Natural killer cell (primary cell): ENCODE results near the gene STK33. TPM values are rescaled to one million over a fixed set of nuclear protein-coding genes. Genes with fewer than 3 reads are reported as not detected.

Source experiments
- ATAC-seq, 3 donors: fragments of 150-1000 bp in 2 of 3; fragments of 200-7000 bp in 1 of 3; cut with Tn5 transposase; 1 replicate in 1 of 3; 2 replicates in 2 of 3; pipeline ENCODE4 v1.10.0; 2021; ENCODE audit warnings: mild to moderate bottlenecking in 2 of 3, moderate library complexity in 2 of 3
- DNase-seq, 2 donors: peaks; one replicate each; pipeline versions ENCODE4 v3.0.0 to v3.0.0-alpha.2; 2013 to 2021; ENCODE audit warnings: mixed read lengths in 1 of 2
- H3K27ac ChIP-seq: one replicate; pipeline ENCODE4 v1.5.1; 2013; ENCODE audit warnings: mild to moderate bottlenecking, low read length
- H3K27me3 ChIP-seq: one replicate; pipeline ENCODE4 v1.6.1; 2013; ENCODE audit warnings: low read length; ENCODE audit not compliant: control insufficient read depth, insufficient read depth
- H3K36me3 ChIP-seq: one replicate; pipeline ENCODE4 v1.6.1; 2013; ENCODE audit warnings: low read length; ENCODE audit not compliant: control insufficient read depth, insufficient read depth
- H3K4me1 ChIP-seq: one replicate; pipeline ENCODE4 v1.6.1; 2013; ENCODE audit warnings: low read length; ENCODE audit not compliant: control insufficient read depth, insufficient read depth
- H3K4me3 ChIP-seq: one replicate; pipeline ENCODE4 v1.5.1; 2013; ENCODE audit warnings: low read length
- H3K9me3 ChIP-seq: one replicate; pipeline ENCODE4 v1.6.1; 2013; ENCODE audit warnings: low read length; ENCODE audit not compliant: control insufficient read depth, insufficient read depth
- H3K27ac Mint-ChIP-seq, 2 donors: one replicate each; pipeline ENCODE4 v1.8.0; 2022; ENCODE audit warnings: mild to moderate bottlenecking in 2 of 2, mixed read lengths in 2 of 2, moderate library complexity in 1 of 2
- H3K27me3 Mint-ChIP-seq, 2 donors: one replicate each; pipeline ENCODE4 v1.8.0; 2022; ENCODE audit warnings: low read depth in 2 of 2, mixed read lengths in 2 of 2
- H3K36me3 Mint-ChIP-seq: one replicate; pipeline ENCODE4 v1.8.0; 2022; ENCODE audit warnings: mixed read lengths
- H3K4me1 Mint-ChIP-seq, 2 donors: one replicate each; pipeline ENCODE4 v1.8.0; 2022; ENCODE audit warnings: mixed read lengths in 2 of 2
- H3K4me3 Mint-ChIP-seq: one replicate; pipeline ENCODE4 v1.8.0; 2022; ENCODE audit warnings: mild to moderate bottlenecking, moderate library complexity, mixed read lengths
- H3K9me3 Mint-ChIP-seq, 2 donors: one replicate each; pipeline ENCODE4 v1.8.0; 2022; ENCODE audit warnings: mixed read lengths in 2 of 2
- WGBS: methylation state at CpG from one replicate; pipeline ENCODE4 v1.1.7; 2013; ENCODE audit warnings: missing lambda C conversion rate; ENCODE audit not compliant: insufficient coverage; 5-methylcytosine and 5-hydroxymethylcytosine counted together
- intact Hi-C: fragments of 100-400 bp; cut with micrococcal nuclease; formaldehyde crosslinking; loops from one replicate; pipeline ENCODE4 v1.14.2; 2022
- total RNA-seq, 4 donors: library from RNA; stranded (reverse); fragments of 120-200 nt in 1 of 4; gene quantifications; one replicate each; pipeline versions ENCODE4 v1.2.3 to v1.2.4, GENCODE V29; 2013 to 2022
- TF ChIP-seq, protein P1 (sequence below): fragments of 200-600 bp; IDR thresholded peaks from one replicate; pipeline ENCODE4 v1.8.0; 2022; ENCODE audit warnings: antibody characterized with exemption

STK33 gene
- total RNA-seq, 3 donors from 2014 or later (not counting 1 experiment from before 2014, with no cell fraction given), result 0.24 TPM; not detected in 2

DNA sequence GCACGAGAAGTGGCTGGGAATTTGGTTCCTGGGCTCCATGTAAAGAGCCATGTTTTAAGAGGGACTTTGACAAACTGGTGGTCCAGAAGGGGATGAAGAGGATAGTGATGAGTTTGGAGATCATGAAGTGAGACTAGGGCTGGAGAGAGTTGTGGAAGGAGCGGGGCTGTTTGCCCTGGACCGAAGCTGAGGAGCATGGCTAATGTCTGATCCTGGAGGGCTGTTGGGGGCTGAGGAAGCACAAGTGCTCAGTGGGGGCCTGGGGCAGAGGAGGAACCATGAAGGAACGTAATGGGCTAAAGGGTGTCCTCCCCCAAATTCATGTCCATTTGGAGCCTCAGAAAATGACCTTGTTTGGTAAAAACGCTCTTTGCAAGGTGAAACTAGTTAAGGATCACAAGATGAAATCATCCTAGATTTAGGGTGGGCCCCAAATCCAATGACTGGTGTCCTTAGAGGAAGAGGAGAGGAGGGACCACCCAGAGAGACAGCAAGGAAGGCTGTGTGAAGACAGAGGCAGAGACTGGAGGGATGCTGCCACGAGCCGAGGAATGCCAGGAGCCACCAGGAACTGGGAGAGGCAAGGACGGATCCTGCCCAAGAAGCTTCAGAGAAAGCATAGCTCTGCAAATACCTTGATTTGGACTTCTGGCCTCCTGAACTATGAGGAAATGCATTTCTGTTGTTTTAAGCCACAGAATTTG is 223.1 kb downstream of the STK33 start:
- H3K9me3 ChIP-seq, result no peaks in the 10 kb centered on the region
- intact Hi-C loops, result no loop called here
- H3K4me1 Mint-ChIP-seq, result no peaks in the 10 kb centered on the region
- no peak overlapping the region for H3K27ac Mint-ChIP-seq
- no peaks in the 10 kb centered on the region for H3K9me3 Mint-ChIP-seq
- H3K36me3 ChIP-seq, result no peaks in the 10 kb centered on the region
- WGBS, result 88% methylated on average over 8 of the region's 8 CpGs
- no peak overlapping the region for H3K4me3 Mint-ChIP-seq
- H3K4me3 ChIP-seq, result no peak overlapping the region
- DNase-seq (no peak), ATAC-seq (no peak)
- no peaks in the 10 kb centered on the region for H3K4me1 ChIP-seq
- no peaks in the 10 kb centered on the region for H3K27me3 Mint-ChIP-seq
- TF ChIP-seq, protein P1, sequence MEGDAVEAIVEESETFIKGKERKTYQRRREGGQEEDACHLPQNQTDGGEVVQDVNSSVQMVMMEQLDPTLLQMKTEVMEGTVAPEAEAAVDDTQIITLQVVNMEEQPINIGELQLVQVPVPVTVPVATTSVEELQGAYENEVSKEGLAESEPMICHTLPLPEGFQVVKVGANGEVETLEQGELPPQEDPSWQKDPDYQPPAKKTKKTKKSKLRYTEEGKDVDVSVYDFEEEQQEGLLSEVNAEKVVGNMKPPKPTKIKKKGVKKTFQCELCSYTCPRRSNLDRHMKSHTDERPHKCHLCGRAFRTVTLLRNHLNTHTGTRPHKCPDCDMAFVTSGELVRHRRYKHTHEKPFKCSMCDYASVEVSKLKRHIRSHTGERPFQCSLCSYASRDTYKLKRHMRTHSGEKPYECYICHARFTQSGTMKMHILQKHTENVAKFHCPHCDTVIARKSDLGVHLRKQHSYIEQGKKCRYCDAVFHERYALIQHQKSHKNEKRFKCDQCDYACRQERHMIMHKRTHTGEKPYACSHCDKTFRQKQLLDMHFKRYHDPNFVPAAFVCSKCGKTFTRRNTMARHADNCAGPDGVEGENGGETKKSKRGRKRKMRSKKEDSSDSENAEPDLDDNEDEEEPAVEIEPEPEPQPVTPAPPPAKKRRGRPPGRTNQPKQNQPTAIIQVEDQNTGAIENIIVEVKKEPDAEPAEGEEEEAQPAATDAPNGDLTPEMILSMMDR, result no peak
- H3K27me3 ChIP-seq, result no peaks in the 10 kb centered on the region
- no peaks in the 10 kb centered on the region for H3K36me3 Mint-ChIP-seq
- no peak overlapping the region for H3K27ac ChIP-seq

DNA sequence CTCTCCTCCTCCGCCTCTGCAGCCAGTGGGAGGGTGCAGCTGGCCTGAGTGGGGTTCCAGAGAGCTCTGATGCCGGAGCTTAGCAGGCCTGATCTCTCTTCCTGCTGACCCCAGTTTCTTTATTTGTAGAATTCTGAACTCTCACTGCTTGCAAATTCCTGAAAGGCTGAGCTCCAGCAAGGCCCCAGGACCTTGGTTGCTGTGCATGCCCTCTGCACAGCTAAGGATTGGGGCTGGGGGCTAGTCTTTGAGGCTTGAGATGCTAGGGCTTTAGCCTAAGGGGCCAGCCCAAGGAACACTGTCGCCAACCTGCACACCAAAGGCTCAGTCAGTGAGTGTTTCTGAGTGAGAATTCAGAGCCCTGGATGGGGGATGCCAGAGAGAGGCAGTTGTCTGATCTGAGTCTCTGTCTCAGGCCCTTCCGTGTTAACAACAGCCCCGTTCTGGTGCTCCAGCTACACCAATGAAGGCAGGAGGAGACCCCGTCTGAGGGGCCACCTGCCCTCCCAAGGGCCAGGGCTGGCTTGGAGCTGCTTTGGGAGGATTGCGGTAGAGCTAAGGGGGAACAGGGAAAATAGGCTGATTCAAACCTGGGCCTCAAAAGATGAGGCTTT is 224.3 kb downstream of the STK33 start:
- DNase-seq (no peak), ATAC-seq (no peak)
- no peaks in the 10 kb centered on the region for H3K9me3 Mint-ChIP-seq
- no peaks in the 10 kb centered on the region for H3K4me1 Mint-ChIP-seq
- H3K27ac Mint-ChIP-seq, result no peak overlapping the region
- Histone ChIP-seq H3K27ac (no peak overlapping the region), H3K4me1 (no peaks in the 10 kb centered on the region), H3K4me3 (no peak overlapping the region), H3K9me3 (no peaks in the 10 kb centered on the region), H3K36me3 (no peaks in the 10 kb centered on the region), H3K27me3 (no peaks in the 10 kb centered on the region)
- TF ChIP-seq, protein P1, result no peak
- H3K27me3 Mint-ChIP-seq, result peaks cover 0 to 5% of the 10 kb centered on the region in 2 donors
- 89% methylated on average over 7 of the region's 7 CpGs for WGBS
- H3K4me3 Mint-ChIP-seq, result no peak overlapping the region
- intact Hi-C loops, result no loop called here
- no peaks in the 10 kb centered on the region for H3K36me3 Mint-ChIP-seq

DNA sequence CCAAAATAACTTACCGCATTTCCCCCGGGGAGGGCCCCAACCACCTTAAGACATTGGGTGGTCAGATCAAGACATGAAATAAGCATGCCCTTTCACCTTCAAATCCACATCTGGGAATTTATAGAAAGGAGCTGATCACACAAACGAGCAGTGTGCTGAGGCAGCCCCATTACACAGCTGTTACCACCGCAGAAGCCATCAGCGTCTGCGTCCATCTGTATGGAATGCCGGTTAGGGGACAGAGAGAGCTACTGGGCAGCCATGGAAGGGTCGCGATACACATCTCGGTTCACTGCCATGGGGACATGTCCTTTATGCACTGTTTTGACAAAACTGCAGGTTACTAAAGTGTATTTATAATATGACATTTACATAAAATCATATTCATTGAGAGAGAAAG is 225.3 kb downstream of the STK33 start:
- Histone ChIP-seq H3K9me3 (no peaks in the 10 kb centered on the region), H3K27ac (no peak overlapping the region), H3K4me1 (no peaks in the 10 kb centered on the region), H3K4me3 (no peak overlapping the region), H3K27me3 (no peaks in the 10 kb centered on the region), H3K36me3 (no peaks in the 10 kb centered on the region)
- Mint-ChIP-seq H3K4me3 (no peak overlapping the region), H3K9me3 (no peaks in the 10 kb centered on the region), H3K4me1 (no peaks in the 10 kb centered on the region), H3K27me3 (peaks cover 0 to 5% of the 10 kb centered on the region in 2 donors), H3K27ac (no peak overlapping the region), H3K36me3 (no peaks in the 10 kb centered on the region)
- intact Hi-C loops, result no loop called here
- TF ChIP-seq, protein P1, result no peak
- WGBS, result 87% methylated on average over 10 of the region's 10 CpGs
- ATAC-seq, result no peak
- DNase-seq, result no peak
